HepG2 (cell line): ENCODE data around the gene SNF8. TPM values are rescaled to one million over a fixed set of nuclear protein-coding genes. Genes with fewer than 3 reads are reported as not detected.

Experiments
- ATF6 ChIP-seq: sonication (generic); formaldehyde crosslinking; conservative IDR thresholded peaks from 2 replicates; pipeline ENCODE4 v1.4.0; 2020; ENCODE audit warnings: missing genetic modification reagents
- CC2D1A ChIP-seq: sonication (generic); formaldehyde crosslinking; IDR thresholded peaks from 2 replicates; pipeline ENCODE4 v1.8.1; 2023; ENCODE audit warnings: mild to moderate bottlenecking, missing genetic modification reagents
- HOXA7 ChIP-seq: sonication (generic); formaldehyde crosslinking; IDR thresholded peaks from 2 replicates; pipeline ENCODE4 v1.8.1; 2022; ENCODE audit warnings: mild to moderate bottlenecking, missing genetic modification reagents, moderate library complexity
- PITX1 ChIP-seq: sonication (generic); formaldehyde crosslinking; IDR thresholded peaks from 2 replicates; pipeline ENCODE4 v1.5.1; 2020; ENCODE audit warnings: mild to moderate bottlenecking, missing genetic modification reagents
- PRDM10 ChIP-seq: sonication (generic); formaldehyde crosslinking; IDR thresholded peaks from 2 replicates; pipeline ENCODE4 v1.4.0; 2020; ENCODE audit warnings: low read depth, missing genetic modification reagents
- RBFOX2 ChIP-seq: fragments of 200-400 bp; formaldehyde crosslinking; IDR thresholded peaks from 2 replicates; pipeline ENCODE4 v1.6.1; 2017; ENCODE audit warnings: low read depth, mild to moderate bottlenecking, low read length
- ZBTB42 ChIP-seq: sonication (generic); formaldehyde crosslinking; IDR thresholded peaks from 2 replicates; pipeline ENCODE4 v1.5.0; 2020; ENCODE audit warnings: mild to moderate bottlenecking, missing genetic modification reagents
- ZBTB49 ChIP-seq: sonication (generic); formaldehyde crosslinking; IDR thresholded peaks from 2 replicates; pipeline ENCODE4 v1.4.0; 2020; ENCODE audit warnings: missing genetic modification reagents, borderline replicate concordance
- ZNF225 ChIP-seq: sonication (generic); formaldehyde crosslinking; IDR thresholded peaks from 2 replicates; pipeline ENCODE4 v1.4.0; 2020; ENCODE audit warnings: mild to moderate bottlenecking, missing genetic modification reagents
- ZNF383 ChIP-seq: sonication (generic); formaldehyde crosslinking; IDR thresholded peaks from 2 replicates; pipeline ENCODE4 v1.4.0; 2020; ENCODE audit warnings: missing genetic modification reagents, mild to moderate bottlenecking, borderline replicate concordance
- ZNF547 ChIP-seq: sonication (generic); formaldehyde crosslinking; IDR thresholded peaks from 2 replicates; pipeline ENCODE4 v1.5.1; 2020; ENCODE audit warnings: mild to moderate bottlenecking, missing genetic modification reagents
- ZNF670 ChIP-seq: sonication (generic); formaldehyde crosslinking; IDR thresholded peaks from 2 replicates; pipeline ENCODE4 v1.8.0; 2022; ENCODE audit warnings: mild to moderate bottlenecking, missing genetic modification reagents, borderline replicate concordance
- ZNF883 ChIP-seq: sonication (generic); formaldehyde crosslinking; IDR thresholded peaks from 2 replicates; pipeline ENCODE4 v1.5.1; 2020; ENCODE audit warnings: mild to moderate bottlenecking, missing genetic modification reagents; ENCODE audit errors: not compliant biosample characterization
- polyA plus RNA-seq, 8 experiments: library from polyadenylated mRNA; depleted of rRNA in 3 of 8; stranded (reverse) in 7 of 8; unstranded in 1 of 8; fragments of >200 nt; fragmentation: Illumina TruSeq in 4 of 8; extraction: Trizol in 4 of 8; gene quantifications; 2 replicates each; pipeline versions ENCODE4 v1.2.1 to v1.2.3, GENCODE V29; 2011 to 2016; ENCODE audit warnings: low read depth in 4 of 8, missing spikeins in 1 of 8, mixed read lengths in 1 of 8; ENCODE audit not compliant: insufficient read depth in 1 of 8
- total RNA-seq, 5 experiments: library from RNA; depleted of rRNA; stranded (reverse); fragments of >200 nt; fragmentation: Illumina TruSeq; extraction: Trizol; gene quantifications; 2 replicates each; pipeline ENCODE4 v1.2.3, GENCODE V29; 2016; ENCODE audit warnings: low read depth in 1 of 5
- TF ChIP-seq, protein P1 (sequence below): sonication (generic); formaldehyde crosslinking; IDR thresholded peaks from 2 replicates; pipeline ENCODE4 v1.4.0; 2020; ENCODE audit warnings: missing genetic modification reagents
- TF ChIP-seq, protein P2 (sequence below): sonication (generic); formaldehyde crosslinking; IDR thresholded peaks from 2 replicates; pipeline ENCODE4 v1.4.0; 2020; ENCODE audit warnings: missing genetic modification reagents, borderline replicate concordance

The SNF8 gene
- total and polyA plus RNA-seq, 2 of the 13 experiments (the other 11 are each of a cell fraction or from before 2014, with no cell fraction given): 114 to 153 TPM

- peak; percentile 88 for TF ChIP-seq PRDM10 (CRISPR knock-in tag)
- no peak for TF ChIP-seq HOXA7 (CRISPR knock-in tag)
- no peak; the same call in none of the 2 replicates for TF ChIP-seq PITX1 (CRISPR knock-in tag)
- 0 out of 2 replicates have a peak, but pooled peaks have one; percentile 60 for TF ChIP-seq ZNF670 (CRISPR knock-in tag)
- TF ChIP-seq RBFOX2: peak; percentile 97
- no peak for TF ChIP-seq ZBTB42
- peak; percentile 97 for TF ChIP-seq ZNF383 (CRISPR knock-in tag)
- TF ChIP-seq, protein P1, sequence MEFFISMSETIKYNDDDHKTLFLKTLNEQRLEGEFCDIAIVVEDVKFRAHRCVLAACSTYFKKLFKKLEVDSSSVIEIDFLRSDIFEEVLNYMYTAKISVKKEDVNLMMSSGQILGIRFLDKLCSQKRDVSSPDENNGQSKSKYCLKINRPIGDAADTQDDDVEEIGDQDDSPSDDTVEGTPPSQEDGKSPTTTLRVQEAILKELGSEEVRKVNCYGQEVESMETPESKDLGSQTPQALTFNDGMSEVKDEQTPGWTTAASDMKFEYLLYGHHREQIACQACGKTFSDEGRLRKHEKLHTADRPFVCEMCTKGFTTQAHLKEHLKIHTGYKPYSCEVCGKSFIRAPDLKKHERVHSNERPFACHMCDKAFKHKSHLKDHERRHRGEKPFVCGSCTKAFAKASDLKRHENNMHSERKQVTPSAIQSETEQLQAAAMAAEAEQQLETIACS: no peak
- TF ChIP-seq ZBTB49 (CRISPR knock-in tag): peak; percentile 92; the same call in 1 of the 2 replicates
- TF ChIP-seq ZNF225 (CRISPR knock-in tag): peak; percentile 97
- TF ChIP-seq, protein P2, sequence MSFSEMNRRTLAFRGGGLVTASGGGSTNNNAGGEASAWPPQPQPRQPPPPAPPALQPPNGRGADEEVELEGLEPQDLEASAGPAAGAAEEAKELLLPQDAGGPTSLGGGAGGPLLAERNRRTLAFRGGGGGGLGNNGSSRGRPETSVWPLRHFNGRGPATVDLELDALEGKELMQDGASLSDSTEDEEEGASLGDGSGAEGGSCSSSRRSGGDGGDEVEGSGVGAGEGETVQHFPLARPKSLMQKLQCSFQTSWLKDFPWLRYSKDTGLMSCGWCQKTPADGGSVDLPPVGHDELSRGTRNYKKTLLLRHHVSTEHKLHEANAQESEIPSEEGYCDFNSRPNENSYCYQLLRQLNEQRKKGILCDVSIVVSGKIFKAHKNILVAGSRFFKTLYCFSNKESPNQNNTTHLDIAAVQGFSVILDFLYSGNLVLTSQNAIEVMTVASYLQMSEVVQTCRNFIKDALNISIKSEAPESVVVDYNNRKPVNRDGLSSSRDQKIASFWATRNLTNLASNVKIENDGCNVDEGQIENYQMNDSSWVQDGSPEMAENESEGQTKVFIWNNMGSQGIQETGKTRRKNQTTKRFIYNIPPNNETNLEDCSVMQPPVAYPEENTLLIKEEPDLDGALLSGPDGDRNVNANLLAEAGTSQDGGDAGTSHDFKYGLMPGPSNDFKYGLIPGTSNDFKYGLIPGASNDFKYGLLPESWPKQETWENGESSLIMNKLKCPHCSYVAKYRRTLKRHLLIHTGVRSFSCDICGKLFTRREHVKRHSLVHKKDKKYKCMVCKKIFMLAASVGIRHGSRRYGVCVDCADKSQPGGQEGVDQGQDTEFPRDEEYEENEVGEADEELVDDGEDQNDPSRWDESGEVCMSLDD: peak; percentile 65; the same call in 1 of the 2 replicates
- TF ChIP-seq CC2D1A (CRISPR knock-in tag): peak; percentile 23; the same call in 1 of the 2 replicates
- TF ChIP-seq ATF6: peak; percentile 93; the same call in 1 of the 2 replicates
- TF ChIP-seq ZNF547 (CRISPR knock-in tag): no peak
- TF ChIP-seq ZNF883 (CRISPR knock-in tag): peak; percentile 84
Measured at GRCh38 chr17:48908047-48908843, 36.4 kb downstream of the SNF8 start, which contains the start of gene UBE2Z (continued).
